Peyer's patch (tissue), 4 donors: ENCODE data around the gene KRTAP5-3. TPM values are rescaled to one million over a fixed set of nuclear protein-coding genes. Genes with fewer than 3 reads are reported as not detected.
"Not testable (repeated sequence)": the region's sequence is repeated elsewhere in the genome, so short reads cannot be mapped to it uniquely, and the experiment has no call there.

ENCODE experiments used
- DNase-seq, 3 donors: peaks; one replicate each; pipeline ENCODE4 v3.0.0-alpha.2; 2017 to 2019
- H3K27ac ChIP-seq, 4 donors: fragments of 200-600 bp; sonication (generic); one replicate each; pipeline ENCODE4 v1.5.1; 2016 to 2019
- H3K27me3 ChIP-seq, 2 donors: fragments of 200-600 bp; sonication (generic); one replicate each; pipeline ENCODE4 v1.5.1; 2019
- H3K36me3 ChIP-seq, 3 donors: fragments of 200-600 bp; sonication (generic); one replicate each; pipeline ENCODE4 v1.5.1; 2016 to 2019
- H3K4me1 ChIP-seq, 4 donors: fragments of 200-600 bp; sonication (generic); one replicate each; pipeline ENCODE4 v1.5.1; 2016 to 2019
- H3K4me3 ChIP-seq, 4 donors: fragments of 200-600 bp; sonication (generic); 1 replicate in 3 of 4; 2 replicates in 1 of 4; pipeline ENCODE4 v1.5.1; 2016 to 2019; ENCODE audit warnings: mild to moderate bottlenecking in 1 of 4
- H3K9me3 ChIP-seq, 4 donors: fragments of 200-600 bp; sonication (generic); one replicate each; pipeline ENCODE4 v1.5.1; 2016 to 2019; ENCODE audit warnings: mild to moderate bottlenecking in 1 of 4
- CTCF ChIP-seq, 6 experiments: fragments of 450-650 bp in 4 of 6; fragments of 200-600 bp in 2 of 6; sonication (generic) in 1 of 6; IDR thresholded peaks; one replicate each; pipeline ENCODE4 v1.5.1; 2017 to 2019; ENCODE audit warnings: antibody characterized with exemption in 6 of 6, mild to moderate bottlenecking in 3 of 6, moderate library complexity in 1 of 6
- POLR2A ChIP-seq, 2 donors: fragments of 450-650 bp; IDR thresholded peaks; one replicate each; pipeline ENCODE4 v1.5.1; 2017; ENCODE audit warnings: antibody characterized with exemption in 2 of 2, mild to moderate bottlenecking in 2 of 2, moderate library complexity in 2 of 2
- total RNA-seq, 4 donors: library from RNA; depleted of rRNA; stranded (reverse); fragments of >200 nt; gene quantifications; one replicate each; pipeline ENCODE4 v1.1.0, GENCODE V29; 2016

The KRTAP5-3 gene
- total RNA-seq, 4 donors from 2014 or later: not detected

- H3K4me1 ChIP-seq: peaks cover 0 to 11% (median 2%) of the 10 kb centered on the region in 4 donors
- no peak for TF ChIP-seq POLR2A (IDR thresholded peaks at IDR 0.05)
- TF ChIP-seq CTCF (IDR thresholded peaks at IDR 0.05): no peak
- no peak overlapping the region for H3K4me3 ChIP-seq
- H3K9me3 ChIP-seq: no peaks in the 10 kb centered on the region
- DNase-seq: peak in 1 of 3 donors; percentile 5
- no peaks in the 10 kb centered on the region for H3K27me3 ChIP-seq
- no peaks in the 10 kb centered on the region for H3K36me3 ChIP-seq
- no peak overlapping the region for H3K27ac ChIP-seq
Measured at GRCh38 chr11:1650918-1651262, 42.6 kb upstream of the KRTAP5-3 start.

GRCh38 chr11:1650034-1650917 lies 42.0 kb upstream of the KRTAP5-3 start:
- peaks cover 0 to 11% (median 2%) of the 10 kb centered on the region in 4 donors for H3K4me1 ChIP-seq
- no peak overlapping the region for H3K27ac ChIP-seq
- H3K4me3 ChIP-seq: no peak overlapping the region
- TF ChIP-seq CTCF (IDR thresholded peaks at IDR 0.05) (no peak), POLR2A (IDR thresholded peaks at IDR 0.05) (no peak)
- H3K36me3 ChIP-seq: no peaks in the 10 kb centered on the region
- H3K9me3 ChIP-seq: no peaks in the 10 kb centered on the region
- no peak for DNase-seq
- H3K27me3 ChIP-seq: no peaks in the 10 kb centered on the region

GRCh38 chr11:1648653-1649420 lies 40.6 kb upstream of the KRTAP5-3 start:
- Histone ChIP-seq H3K9me3 (no peaks in the 10 kb centered on the region), H3K27ac (no peak overlapping the region), H3K4me1 (peaks cover 0 to 4% (median 0%) of the 10 kb centered on the region in 4 donors), H3K4me3 (no peak overlapping the region), H3K36me3 (no peaks in the 10 kb centered on the region), H3K27me3 (no peaks in the 10 kb centered on the region)
- no peak for TF ChIP-seq CTCF (IDR thresholded peaks at IDR 0.05)
- TF ChIP-seq POLR2A (IDR thresholded peaks at IDR 0.05): no peak
- no peak for DNase-seq

- no peak for DNase-seq
- Histone ChIP-seq H3K36me3 (no peaks in the 10 kb centered on the region), H3K27ac (no peak overlapping the region), H3K9me3 (no peaks in the 10 kb centered on the region), H3K4me1 (peaks cover 0 to 4% (median 0%) of the 10 kb centered on the region in 4 donors), H3K4me3 (no peak overlapping the region), H3K27me3 (no peaks in the 10 kb centered on the region)
- no peak for TF ChIP-seq CTCF (IDR thresholded peaks at IDR 0.05)
- TF ChIP-seq POLR2A (IDR thresholded peaks at IDR 0.05): no peak
Measured at GRCh38 chr11:1647901-1648652, 39.8 kb upstream of the KRTAP5-3 start.

- H3K9me3 ChIP-seq, H3K36me3 ChIP-seq, H3K4me3 ChIP-seq, H3K27me3 ChIP-seq, DNase-seq, H3K27ac ChIP-seq, H3K4me1 ChIP-seq: not testable (repeated sequence)
Measured at GRCh38 chr11:1646540-1646939, 38.3 kb upstream of the KRTAP5-3 start.
